GM23248 (cell line): ENCODE measurements around the gene SGPP1. TPM values are rescaled to one million over a fixed set of nuclear protein-coding genes. Genes with fewer than 3 reads are reported as not detected.
A peak's percentile ranks its signal among the peaks of the same experiment; 100 is the strongest.

ENCODE experiments used
- DNase-seq: peaks from one replicate; pipeline ENCODE4 v3.0.0-alpha.2; 2015
- H2AFZ ChIP-seq: fragments of 200-600 bp; sonication (generic); 2 replicates; pipeline ENCODE4 v1.6.1; 2016; ENCODE audit warnings: antibody characterized with exemption
- H3F3A ChIP-seq: fragments of 200-600 bp; sonication (generic); 2 replicates; pipeline ENCODE4 v1.6.1; 2016; ENCODE audit warnings: mild to moderate bottlenecking, antibody characterized with exemption, mixed run types; ENCODE audit not compliant: insufficient read depth
- H3K27ac ChIP-seq: fragments of 200-600 bp; sonication (generic); 2 replicates; pipeline ENCODE4 v1.5.1; 2016; ENCODE audit warnings: mild to moderate bottlenecking
- H3K27me3 ChIP-seq: fragments of 200-600 bp; sonication (generic); replicated peaks from 2 replicates; pipeline ENCODE4 v1.6.1; 2016; ENCODE audit warnings: mild to moderate bottlenecking; ENCODE audit not compliant: insufficient read depth
- H3K36me3 ChIP-seq: fragments of 200-600 bp; sonication (generic); 2 replicates; pipeline ENCODE4 v1.6.1; 2016; ENCODE audit warnings: low read depth, mild to moderate bottlenecking
- H3K4me1 ChIP-seq: fragments of 200-600 bp; sonication (generic); 2 replicates; pipeline ENCODE4 v1.6.1; 2016; ENCODE audit warnings: mild to moderate bottlenecking; ENCODE audit not compliant: insufficient read depth
- H3K4me2 ChIP-seq: fragments of 200-600 bp; sonication (generic); one replicate; pipeline ENCODE4 v1.6.1; 2016; ENCODE audit warnings: mild to moderate bottlenecking; ENCODE audit not compliant: unreplicated experiment
- H3K4me3 ChIP-seq: fragments of 200-600 bp; sonication (generic); 2 replicates; pipeline ENCODE4 v1.5.1; 2016; ENCODE audit warnings: mild to moderate bottlenecking
- H3K79me2 ChIP-seq: fragments of 200-600 bp; sonication (generic); 2 replicates; pipeline ENCODE4 v1.6.1; 2016; ENCODE audit warnings: mild to moderate bottlenecking; ENCODE audit not compliant: insufficient read depth
- H3K9ac ChIP-seq: fragments of 200-600 bp; sonication (generic); 2 replicates; pipeline ENCODE4 v1.6.1; 2016; ENCODE audit warnings: mild to moderate bottlenecking
- H3K9me2 ChIP-seq: fragments of 200-600 bp; sonication (generic); 2 replicates; pipeline ENCODE4 v1.6.1; 2016; ENCODE audit warnings: mixed run types, mild to moderate bottlenecking, moderate library complexity; ENCODE audit not compliant: insufficient read depth
- H3K9me3 ChIP-seq: fragments of 200-600 bp; sonication (generic); one replicate; pipeline ENCODE4 v1.6.1; 2017; ENCODE audit warnings: low read depth
- H4K20me1 ChIP-seq: fragments of 200-600 bp; sonication (generic); 2 replicates; pipeline ENCODE4 v1.6.0; 2016; ENCODE audit not compliant: insufficient read depth
- EZH2 ChIP-seq: fragments of 200-600 bp; sonication (generic); IDR thresholded peaks from 2 replicates; pipeline ENCODE4 v1.6.1; 2018; ENCODE audit warnings: antibody characterized with exemption, mild to moderate bottlenecking; ENCODE audit not compliant: insufficient read depth, poor library complexity, severe bottlenecking
- EZH2phosphoT487 ChIP-seq: fragments of 200-600 bp; sonication (generic); IDR thresholded peaks from 2 replicates; pipeline ENCODE4 v1.6.1; 2018; ENCODE audit warnings: antibody characterized with exemption, moderate library complexity, mild to moderate bottlenecking, low read depth; ENCODE audit not compliant: insufficient read depth
- WGBS, 2 experiments: methylation state at CpG; one replicate each; pipeline ENCODE4 v1.1.6; 2015 to 2017; ENCODE audit warnings: low lambda C conversion rate in 2 of 2, low coverage in 1 of 2; ENCODE audit errors: missing lambda C conversion rate in 2 of 2; 5-methylcytosine and 5-hydroxymethylcytosine counted together
- in situ Hi-C: fragments of 300-500 bp; cut with MboI; formaldehyde crosslinking; loops from 2 replicates; pipeline ENCODE4 v1.15.0; 2020
- polyA plus RNA-seq: library from polyadenylated mRNA; unstranded; fragments of >200 nt; fragmentation: Nextera tagmentation; extraction: Ambion mirVana; gene quantifications from 2 replicates; pipeline ENCODE4 v1.2.1, GENCODE V29; 2016
- total RNA-seq: library from RNA; depleted of rRNA; stranded (reverse); fragments of >200 nt; shearing (Covaris generic); gene quantifications from 2 replicates; pipeline ENCODE4 v1.2.3, GENCODE V29; 2014

SGPP1 gene
- total and polyA plus RNA-seq, 2 experiments from 2014 or later, result 19.6 to 44.5 TPM

DNA sequence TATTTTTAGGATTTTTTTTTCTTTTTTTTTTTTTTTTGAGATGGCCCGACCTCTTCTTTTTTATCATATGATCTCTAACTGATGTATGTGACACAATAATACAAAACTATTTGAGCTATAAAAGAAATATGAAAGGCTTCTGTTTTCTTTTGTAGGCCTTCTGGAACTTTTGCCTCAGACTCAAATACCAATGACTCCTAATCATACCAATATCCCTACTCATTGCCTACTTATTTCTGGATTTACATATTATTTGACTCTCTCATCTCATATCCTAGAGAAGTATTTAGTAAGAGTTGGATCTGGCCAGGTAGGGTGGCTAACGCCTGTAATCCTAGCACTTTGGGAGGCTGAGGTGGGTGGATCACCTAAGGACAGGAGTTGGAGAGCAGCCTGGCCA, 73.5 kb downstream of the SGPP1 start:
- Histone ChIP-seq H3K4me3 (no peak overlapping the region), H3K27me3 (no peaks in the 10 kb centered on the region), H3K4me2 (no peak overlapping the region), H3F3A (no peaks in the 10 kb centered on the region), H3K9me2 (no peaks in the 10 kb centered on the region), H3K36me3 (no peaks in the 10 kb centered on the region), H3K4me1 (peaks cover 12% of the 10 kb centered on the region; the same call in 1 of the 2 replicates), H3K79me2 (no peaks in the 10 kb centered on the region), H2AFZ (no peak overlapping the region), H4K20me1 (no peaks in the 10 kb centered on the region), H3K9me3 (no peaks in the 10 kb centered on the region), H3K27ac (no peak overlapping the region), H3K9ac (no peak overlapping the region)
- 50 to 63% methylated on average over 2 of the region's 2 CpGs for WGBS, 2 experiments
- no peak for TF ChIP-seq EZH2
- TF ChIP-seq EZH2phosphoT487, result no peak
- peak; percentile 73 for DNase-seq
- in situ Hi-C loops, result no loop called here

- in situ Hi-C loops, result no loop called here
- Histone ChIP-seq H3F3A (no peaks in the 10 kb centered on the region), H3K4me1 (peaks cover 12% of the 10 kb centered on the region; the same call in 1 of the 2 replicates), H3K9me2 (no peaks in the 10 kb centered on the region), H3K9ac (no peak overlapping the region), H3K4me3 (no peak overlapping the region), H4K20me1 (no peaks in the 10 kb centered on the region), H3K9me3 (no peaks in the 10 kb centered on the region), H2AFZ (no peak overlapping the region), H3K79me2 (no peaks in the 10 kb centered on the region), H3K4me2 (no peak overlapping the region), H3K27ac (no peak overlapping the region), H3K36me3 (no peaks in the 10 kb centered on the region), H3K27me3 (no peaks in the 10 kb centered on the region)
- WGBS, 2 experiments, result 89 to 98% methylated on average over 3 of the region's 3 CpGs
- TF ChIP-seq EZH2, result no peak
- no peak for TF ChIP-seq EZH2phosphoT487
- no peak for DNase-seq
Observed at GRCh38 chr14:63652406-63652805, 75.5 kb downstream of the SGPP1 start.

DNA sequence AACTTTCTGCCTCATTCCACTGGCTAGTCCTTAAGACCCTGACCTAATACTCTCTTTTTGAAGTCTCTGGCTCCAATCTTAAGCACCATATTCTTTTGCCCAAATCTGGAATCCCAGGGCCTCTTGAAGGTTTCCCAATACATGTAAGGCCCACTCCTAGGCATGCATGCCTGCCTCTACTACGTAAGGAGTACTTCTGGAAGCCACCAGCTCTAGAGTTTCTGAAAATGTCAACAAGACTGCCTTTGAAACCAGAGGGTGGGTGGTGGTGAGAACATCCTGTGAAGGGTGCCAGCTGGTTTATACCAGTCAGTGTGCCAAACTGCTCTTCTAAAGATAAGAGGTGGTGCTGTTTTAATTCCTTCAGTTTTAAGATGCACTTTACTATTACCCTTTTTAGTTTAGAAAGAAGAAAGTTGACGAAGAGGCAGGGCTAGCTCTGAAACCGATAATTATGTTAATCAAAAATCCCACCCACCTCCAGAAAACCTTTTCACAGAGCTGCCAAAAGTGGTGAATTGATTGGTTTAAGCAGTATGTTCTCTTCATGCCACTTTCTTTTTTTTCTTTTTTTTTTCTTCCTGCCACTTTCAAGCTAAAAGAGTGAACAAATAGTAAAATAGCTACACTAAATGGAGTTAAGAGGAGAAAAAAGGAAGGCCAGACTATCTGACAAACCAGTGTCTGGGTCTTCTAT, 77.5 kb downstream of the SGPP1 start:
- DNase-seq, result peak; percentile 13
- H3K9ac ChIP-seq, result no peak overlapping the region
- no peaks in the 10 kb centered on the region for H3K9me2 ChIP-seq
- H3K79me2 ChIP-seq, result no peaks in the 10 kb centered on the region
- TF ChIP-seq EZH2, result no peak
- TF ChIP-seq EZH2phosphoT487, result no peak
- no peaks in the 10 kb centered on the region for H4K20me1 ChIP-seq
- no peaks in the 10 kb centered on the region for H3K27me3 ChIP-seq
- H3K9me3 ChIP-seq, result no peaks in the 10 kb centered on the region
- no peak overlapping the region for H3K27ac ChIP-seq
- WGBS, 2 experiments, result 74 to 79% methylated on average over 3 of the region's 3 CpGs
- H3K4me3 ChIP-seq, result no peak overlapping the region
- H3F3A ChIP-seq, result no peaks in the 10 kb centered on the region
- H2AFZ ChIP-seq, result no peak overlapping the region
- H3K4me2 ChIP-seq, result no peak overlapping the region
- in situ Hi-C loops, result no loop called here
- peaks cover 12% of the 10 kb centered on the region; the same call in 1 of the 2 replicates for H3K4me1 ChIP-seq
- H3K36me3 ChIP-seq, result no peaks in the 10 kb centered on the region

DNA sequence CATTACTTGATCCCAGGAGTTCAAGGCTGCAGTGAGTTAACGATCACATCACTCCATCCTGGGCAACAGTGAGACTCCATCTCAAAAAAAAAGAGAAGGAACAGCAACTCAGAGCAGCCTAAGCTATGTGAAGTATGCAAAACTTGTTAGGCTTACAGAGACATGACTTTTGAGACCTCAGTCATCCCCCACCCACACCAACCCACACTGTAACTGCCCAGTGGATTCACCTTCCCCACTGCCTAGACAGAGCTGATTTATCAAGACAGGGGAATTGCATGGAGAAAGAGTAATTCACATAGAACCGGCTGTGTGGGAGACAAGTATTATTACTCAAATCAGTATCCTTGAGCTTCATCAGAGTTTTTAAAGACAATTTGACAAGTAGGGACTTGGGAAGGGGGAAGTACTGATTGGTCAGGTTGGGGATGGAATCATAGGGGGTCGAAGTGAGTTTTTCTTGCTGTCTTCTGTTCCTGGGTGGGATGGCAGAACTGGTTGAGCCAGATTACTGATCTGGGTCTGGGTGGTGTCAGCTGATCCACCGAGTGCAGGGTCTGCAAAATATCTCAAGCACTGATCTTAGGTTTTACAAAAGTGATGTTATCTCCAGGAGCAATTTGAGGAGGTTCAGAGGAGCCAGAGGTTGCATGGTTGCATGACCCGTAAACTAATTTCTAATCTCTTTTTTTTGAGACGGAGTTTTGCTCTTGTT, 80.0 kb downstream of the SGPP1 start:
- Histone ChIP-seq H2AFZ (no peak overlapping the region), H3K9me2 (no peaks in the 10 kb centered on the region), H3K9ac (no peak overlapping the region), H3K4me3 (no peak overlapping the region), H3K79me2 (0 out of 2 replicates have a peak, but pooled peaks cover 7% of the 10 kb centered on the region), H3K27ac (no peak overlapping the region), H3K4me2 (peak overlapping the region; percentile 23), H3K4me1 (0 out of 2 replicates have a peak, but pooled peaks cover 1% of the 10 kb centered on the region), H3K9me3 (no peaks in the 10 kb centered on the region), H3K36me3 (no peaks in the 10 kb centered on the region), H3F3A (no peaks in the 10 kb centered on the region), H3K27me3 (no peaks in the 10 kb centered on the region), H4K20me1 (no peaks in the 10 kb centered on the region)
- no peak for DNase-seq
- in situ Hi-C loops, result no loop called here
- TF ChIP-seq EZH2phosphoT487 (no peak), EZH2 (no peak)
- 82 to 84% methylated on average over 6 of the region's 6 CpGs for WGBS, 2 experiments
